Progenitor cell of endocrine pancreas (in vitro differentiated cells): ENCODE results near the gene MVB12B. TPM values are rescaled to one million over a fixed set of nuclear protein-coding genes. Genes with fewer than 3 reads are reported as not detected.
A peak's percentile ranks its signal among the peaks of the same experiment; 100 is the strongest.

ENCODE experiments used
- DNase-seq: peaks from one replicate; pipeline ENCODE4 v3.0.0; 2021; ENCODE audit warnings: low spot score; ENCODE audit not compliant: unreplicated experiment
- H3K27ac Mint-ChIP-seq: 2 replicates; pipeline ENCODE4 v1.8.0; 2021; ENCODE audit warnings: mild to moderate bottlenecking, moderate library complexity, mixed read lengths
- H3K27me3 Mint-ChIP-seq: 2 replicates; pipeline ENCODE4 v1.8.0; 2021; ENCODE audit warnings: mixed read lengths
- H3K36me3 Mint-ChIP-seq: 2 replicates; pipeline ENCODE4 v1.8.0; 2022; ENCODE audit warnings: mixed read lengths; ENCODE audit not compliant: insufficient read depth
- H3K4me1 Mint-ChIP-seq: 2 replicates; pipeline ENCODE4 v1.8.0; 2021; ENCODE audit warnings: low read depth, mixed read lengths
- H3K4me3 Mint-ChIP-seq: 2 replicates; pipeline ENCODE4 v1.8.0; 2021; ENCODE audit warnings: low read depth, mild to moderate bottlenecking, moderate library complexity, mixed read lengths
- H3K9me3 Mint-ChIP-seq: 2 replicates; pipeline ENCODE4 v1.8.0; 2021; ENCODE audit warnings: low read depth, mixed read lengths
- total RNA-seq: library from RNA; stranded (reverse); gene quantifications from 2 replicates; pipeline ENCODE4 v1.2.1, GENCODE V29; 2021
- TF ChIP-seq, protein P1 (sequence below): fragments of 200-600 bp; sonication (generic); IDR thresholded peaks from one replicate; pipeline ENCODE4 v1.5.0; 2021; ENCODE audit warnings: antibody characterized with exemption, mild to moderate bottlenecking; ENCODE audit not compliant: unreplicated experiment

MVB12B gene
- total RNA-seq, 1 donor from 2014 or later: 34.6 TPM

DNA sequence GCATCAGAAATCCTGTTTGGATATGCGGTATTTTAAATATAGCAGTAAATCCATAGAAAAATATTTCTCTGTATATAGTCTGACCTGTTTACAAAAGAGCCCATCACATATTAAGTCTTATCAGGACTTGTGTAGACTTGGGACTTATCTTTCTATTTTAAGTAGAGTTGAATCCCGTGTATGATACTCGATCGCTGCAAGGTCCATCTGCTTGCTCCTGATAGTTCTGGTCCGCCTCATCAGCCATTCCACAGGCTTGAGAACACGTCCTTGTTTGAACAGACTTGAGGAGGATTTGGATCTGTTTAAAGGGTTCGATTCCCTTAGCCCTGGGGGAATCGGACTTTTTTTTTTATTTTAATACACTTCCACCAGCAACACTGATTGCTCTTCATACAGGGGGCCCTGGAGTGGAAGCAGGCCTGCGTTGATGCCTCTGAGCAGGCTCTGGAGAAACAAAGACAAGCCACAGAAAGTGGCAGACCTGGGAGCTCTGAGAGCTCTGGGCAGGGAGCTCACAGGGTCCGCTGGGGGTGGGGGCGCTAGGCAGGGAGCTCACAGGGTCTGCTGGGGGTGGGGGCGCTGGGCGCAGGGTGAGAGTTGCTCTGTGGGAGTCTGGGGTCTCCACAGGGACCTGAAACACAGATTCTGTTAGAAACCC, 112.2 kb downstream of the MVB12B start:
- no peak for DNase-seq
- TF ChIP-seq, protein P1, sequence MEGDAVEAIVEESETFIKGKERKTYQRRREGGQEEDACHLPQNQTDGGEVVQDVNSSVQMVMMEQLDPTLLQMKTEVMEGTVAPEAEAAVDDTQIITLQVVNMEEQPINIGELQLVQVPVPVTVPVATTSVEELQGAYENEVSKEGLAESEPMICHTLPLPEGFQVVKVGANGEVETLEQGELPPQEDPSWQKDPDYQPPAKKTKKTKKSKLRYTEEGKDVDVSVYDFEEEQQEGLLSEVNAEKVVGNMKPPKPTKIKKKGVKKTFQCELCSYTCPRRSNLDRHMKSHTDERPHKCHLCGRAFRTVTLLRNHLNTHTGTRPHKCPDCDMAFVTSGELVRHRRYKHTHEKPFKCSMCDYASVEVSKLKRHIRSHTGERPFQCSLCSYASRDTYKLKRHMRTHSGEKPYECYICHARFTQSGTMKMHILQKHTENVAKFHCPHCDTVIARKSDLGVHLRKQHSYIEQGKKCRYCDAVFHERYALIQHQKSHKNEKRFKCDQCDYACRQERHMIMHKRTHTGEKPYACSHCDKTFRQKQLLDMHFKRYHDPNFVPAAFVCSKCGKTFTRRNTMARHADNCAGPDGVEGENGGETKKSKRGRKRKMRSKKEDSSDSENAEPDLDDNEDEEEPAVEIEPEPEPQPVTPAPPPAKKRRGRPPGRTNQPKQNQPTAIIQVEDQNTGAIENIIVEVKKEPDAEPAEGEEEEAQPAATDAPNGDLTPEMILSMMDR: no peak
- no peaks in the 10 kb centered on the region for H3K4me1 Mint-ChIP-seq
- peaks cover 9% of the 10 kb centered on the region for H3K36me3 Mint-ChIP-seq
- H3K4me3 Mint-ChIP-seq: no peak overlapping the region
- no peaks in the 10 kb centered on the region for H3K9me3 Mint-ChIP-seq
- peaks cover 6% of the 10 kb centered on the region for H3K27me3 Mint-ChIP-seq
- peak overlapping the region; percentile 27 for H3K27ac Mint-ChIP-seq

DNA sequence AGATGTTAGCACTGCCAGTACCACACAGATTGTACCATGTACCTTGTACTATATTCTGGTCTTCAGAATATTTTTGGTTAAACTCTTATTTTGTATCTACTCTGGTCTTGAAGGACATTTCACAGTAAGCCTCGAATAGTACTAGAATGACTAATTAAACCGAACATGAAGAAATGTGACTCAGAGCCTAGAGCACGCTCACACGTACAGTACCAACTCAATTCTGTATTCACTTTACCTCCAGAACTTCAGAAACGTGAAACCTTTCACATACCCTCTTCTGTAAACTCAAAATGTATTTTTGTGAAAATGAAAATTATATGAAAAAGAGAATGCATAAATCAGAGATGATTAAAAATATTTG, 112.8 kb downstream of the MVB12B start:
- Mint-ChIP-seq H3K4me1 (no peaks in the 10 kb centered on the region), H3K27ac (peak overlapping the region; percentile 27)

DNA sequence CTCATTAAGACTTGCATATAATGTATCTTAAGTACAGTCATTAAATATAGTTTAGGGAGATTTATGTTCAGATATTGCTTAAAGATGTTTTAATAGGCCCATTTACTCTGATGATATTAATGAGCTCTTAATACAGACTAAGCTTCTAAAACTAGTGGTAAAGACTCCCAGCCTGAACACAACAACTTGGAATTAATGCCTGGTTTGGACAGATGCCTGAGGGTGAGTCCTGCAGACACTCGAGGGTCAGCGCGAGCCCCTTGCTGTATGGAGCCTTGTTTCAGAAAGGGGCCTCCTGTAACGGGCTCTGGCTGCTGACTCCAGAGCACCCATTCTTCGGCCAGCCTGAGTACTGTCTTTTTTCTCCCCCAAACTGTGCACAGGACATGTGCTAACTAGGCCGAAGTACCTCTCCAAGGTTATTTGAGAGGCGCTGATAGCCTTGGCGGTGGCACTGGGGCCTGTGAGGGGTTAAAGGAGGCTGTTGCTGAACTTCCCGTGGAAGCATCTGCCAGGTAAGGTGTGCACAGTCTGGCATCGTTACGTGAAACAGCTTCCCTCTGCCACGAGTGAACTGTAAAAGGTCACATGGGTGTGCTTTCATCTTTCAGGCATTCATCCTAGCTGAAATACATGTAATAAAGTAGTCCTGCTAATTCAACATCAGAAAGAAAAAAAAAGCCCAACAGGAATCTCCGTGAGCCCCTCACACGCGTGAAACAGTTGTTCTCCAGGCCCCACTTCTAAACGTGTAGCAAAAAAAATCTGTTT, 113.4 kb downstream of the MVB12B start:
- TF ChIP-seq, protein P1: no peak
- H3K27ac Mint-ChIP-seq: no peak overlapping the region
- no peak for DNase-seq
- no peaks in the 10 kb centered on the region for H3K9me3 Mint-ChIP-seq
- H3K4me1 Mint-ChIP-seq: no peaks in the 10 kb centered on the region
- H3K4me3 Mint-ChIP-seq: no peak overlapping the region
- peaks cover 9% of the 10 kb centered on the region for H3K36me3 Mint-ChIP-seq
- peaks cover 4% of the 10 kb centered on the region for H3K27me3 Mint-ChIP-seq

More for the DNA sequence above, 112.8 kb downstream of the MVB12B start:
- Mint-ChIP-seq H3K9me3 (no peaks in the 10 kb centered on the region), H3K36me3 (peaks cover 9% of the 10 kb centered on the region), H3K27me3 (peaks cover 4% of the 10 kb centered on the region), H3K4me3 (no peak overlapping the region)
- TF ChIP-seq, protein P1: no peak
- DNase-seq: no peak

DNA sequence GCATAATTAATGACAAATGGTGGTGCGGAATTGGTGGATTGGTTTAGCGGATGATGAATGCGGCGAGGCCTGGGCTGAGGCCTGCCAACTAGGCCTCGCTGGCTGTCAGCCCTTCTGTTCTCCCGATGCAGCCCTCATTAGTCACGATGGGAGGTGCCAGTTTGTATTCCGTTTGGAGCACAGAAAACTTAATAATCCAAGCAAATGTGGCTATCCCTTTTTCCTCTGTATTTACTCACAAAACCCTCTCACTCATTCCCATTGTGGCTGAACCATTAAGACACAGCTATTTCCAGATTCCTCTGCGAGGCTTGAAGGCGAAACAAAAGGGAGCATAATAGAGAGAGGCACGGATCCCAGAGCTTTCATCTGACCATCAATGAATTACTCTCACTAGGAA, 114.3 kb downstream of the MVB12B start:
- TF ChIP-seq, protein P1: no peak
- H3K4me3 Mint-ChIP-seq: no peak overlapping the region
- no peak overlapping the region for H3K27ac Mint-ChIP-seq
- no peaks in the 10 kb centered on the region for H3K4me1 Mint-ChIP-seq
- DNase-seq: no peak
- no peaks in the 10 kb centered on the region for H3K9me3 Mint-ChIP-seq
- peaks cover 2% of the 10 kb centered on the region for H3K36me3 Mint-ChIP-seq
- no peaks in the 10 kb centered on the region for H3K27me3 Mint-ChIP-seq

DNA sequence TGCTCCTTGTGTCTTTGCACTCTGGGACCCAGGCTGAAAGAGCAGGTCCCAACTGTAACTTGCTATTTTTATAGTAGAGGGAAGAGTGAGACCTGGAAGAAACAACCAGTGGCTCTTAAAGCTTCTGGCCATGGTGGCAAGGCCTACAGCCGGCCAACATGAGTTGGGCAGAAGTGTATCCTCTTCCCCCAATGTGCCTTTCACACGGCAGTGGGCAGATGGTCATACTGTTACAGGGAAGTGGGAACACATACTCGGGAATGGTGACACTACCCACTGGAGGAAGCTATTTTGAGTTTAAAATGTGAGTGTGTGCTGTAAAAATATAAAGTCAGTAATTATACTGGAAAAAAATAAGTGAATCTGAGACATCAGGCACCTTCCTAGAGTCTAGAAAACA, 116.0 kb downstream of the MVB12B start:
- DNase-seq: no peak
- no peaks in the 10 kb centered on the region for H3K4me1 Mint-ChIP-seq
- H3K27me3 Mint-ChIP-seq: no peaks in the 10 kb centered on the region
- no peak overlapping the region for H3K27ac Mint-ChIP-seq
- TF ChIP-seq, protein P1: no peak
- H3K9me3 Mint-ChIP-seq: no peaks in the 10 kb centered on the region
- no peak overlapping the region for H3K4me3 Mint-ChIP-seq
- peaks cover 3% of the 10 kb centered on the region for H3K36me3 Mint-ChIP-seq
